K562 (cell line): ENCODE results near the gene EN2. TPM values are rescaled to one million over a fixed set of nuclear protein-coding genes. Genes with fewer than 3 reads are reported as not detected.

Source experiments
- ATAC-seq: fragments of 200-7000 bp; cut with Tn5 transposase; 3 replicates; pipeline ENCODE4 v1.9.1; 2020; ENCODE audit warnings: moderate library complexity
- BruUV-seq: library from RNA; stranded (reverse); fragments of 400-500 nt; replicated peaks from 2 replicates; lab custom pipeline; 2021; lab: Mats Ljungman, UMichigan
- CTCF ChIA-PET: fragments of 300-600 bp; formaldehyde crosslinking; extraction: SDS; loops from one replicate; lab custom pipeline; 2021; ENCODE audit warnings: low intra/inter-chr PET ratio; lab: Yijun Ruan, JAX
- POLR2A ChIA-PET: fragments of 300-600, 350-650 bp; sonication (Branson Sonifier 250); formaldehyde crosslinking; extraction: SDS; loops from one replicate; lab custom pipeline; 2021; ENCODE audit warnings: antibody characterized with exemption, inconsistent platforms; lab: Yijun Ruan, JAX
- DNase-seq, 4 experiments: peaks; one replicate each; pipeline versions ENCODE4 v3.0.0 to v3.0.0-alpha.2; 2011 to 2018; ENCODE audit warnings: low spot score in 3 of 4, mixed read lengths in 3 of 4; ENCODE audit errors: extremely low read depth in 1 of 4
- FAIRE-seq: peaks from 2 replicates; lab custom pipeline; 2011; peaks lifted over from hg19 to GRCh38; lab: Jason Lieb, UNC
- H2AFZ ChIP-seq: 2 replicates; pipeline ENCODE4 v1.6.0; 2011; ENCODE audit warnings: low read depth, low read length, control low read depth, inconsistent platforms
- H3K27ac ChIP-seq: fragments of 200-600 bp; 3 replicates; pipeline ENCODE4 v1.8.0; 2011; ENCODE audit warnings: low read depth, mild to moderate bottlenecking, control low read depth, inconsistent platforms, low read length, moderate library complexity, mixed read lengths; ENCODE audit errors: extremely low read depth
- H3K27me3 ChIP-seq, 2 experiments: fragments of 300-600 bp in 1 of 2; 2 replicates in 1 of 2; 3 replicates in 1 of 2; pipeline versions ENCODE4 v1.6.0 to v1.8.0; 2011; ENCODE audit warnings: inconsistent platforms in 2 of 2, low read length in 2 of 2, mild to moderate bottlenecking in 1 of 2, mixed read lengths in 1 of 2, moderate library complexity in 1 of 2; ENCODE audit not compliant: control insufficient read depth in 2 of 2, insufficient read depth in 2 of 2
- H3K36me3 ChIP-seq: fragments of 300-600 bp; 3 replicates; pipeline ENCODE4 v1.8.0; 2011; ENCODE audit warnings: mild to moderate bottlenecking, low read length, inconsistent platforms; ENCODE audit not compliant: control insufficient read depth, insufficient read depth
- H3K4me1 ChIP-seq, 2 experiments: fragments of 200-600 bp in 1 of 2; replicated peaks in 1 of 2; 2 replicates in 1 of 2; 3 replicates in 1 of 2; pipeline versions ENCODE4 v1.5.1 to v1.8.0; 2011; ENCODE audit warnings: inconsistent platforms in 2 of 2, low read length in 2 of 2, mild to moderate bottlenecking in 1 of 2, mixed read lengths in 1 of 2, moderate library complexity in 1 of 2; ENCODE audit not compliant: control insufficient read depth in 2 of 2, insufficient read depth in 2 of 2
- H3K4me2 ChIP-seq: 2 replicates; pipeline ENCODE4 v1.6.1; 2011; ENCODE audit warnings: low read length, control low read depth, inconsistent platforms, mixed read lengths; ENCODE audit not compliant: insufficient read depth
- H3K4me3 ChIP-seq: fragments of 200-600 bp; sonication (generic), shearing (Covaris generic); 2 replicates; pipeline ENCODE4 v1.5.1; 2016; ENCODE audit warnings: control low read depth, inconsistent platforms
- H3K79me2 ChIP-seq: fragments of 200-600 bp; 3 replicates; pipeline ENCODE4 v1.8.0; 2011; ENCODE audit warnings: low read length, inconsistent platforms; ENCODE audit not compliant: control insufficient read depth, insufficient read depth
- H3K9ac ChIP-seq, 2 experiments: 2 replicates each; pipeline versions ENCODE4 v1.6.0 to v1.6.1; 2011; ENCODE audit warnings: low read depth in 2 of 2, low read length in 2 of 2, control low read depth in 1 of 2, inconsistent platforms in 1 of 2, mild to moderate bottlenecking in 1 of 2, mixed read lengths in 1 of 2; ENCODE audit not compliant: insufficient read depth in 1 of 2
- H3K9me1 ChIP-seq: one replicate; pipeline ENCODE4 v1.6.0; 2011; ENCODE audit warnings: inconsistent platforms, mild to moderate bottlenecking, low read length, moderate library complexity; ENCODE audit not compliant: control insufficient read depth, insufficient read depth
- H3K9me3 ChIP-seq: replicated peaks from 2 replicates; pipeline ENCODE4 v1.5.1; 2011; ENCODE audit warnings: low read depth, low read length, inconsistent platforms; ENCODE audit not compliant: control insufficient read depth, insufficient read depth
- H4K20me1 ChIP-seq: replicated peaks from 2 replicates; pipeline ENCODE4 v1.6.1; 2011; ENCODE audit warnings: low read length, inconsistent platforms, mixed read lengths; ENCODE audit not compliant: control insufficient read depth, insufficient read depth
- ESRRB ChIP-seq: fragments of 250-450 bp; sonication (Bioruptor Pico); IDR thresholded peaks from 2 replicates; pipeline ENCODE4 v1.5.0; 2020; ENCODE audit warnings: mild to moderate bottlenecking, moderate library complexity, borderline replicate concordance
- FOS ChIP-seq: IDR thresholded peaks from 3 replicates; pipeline ENCODE4 v1.6.1; 2011; ENCODE audit not compliant: insufficient read length; ENCODE audit errors: extremely low read depth
- GABPB1 ChIP-seq: sonication (generic); formaldehyde crosslinking; IDR thresholded peaks from 2 replicates; pipeline ENCODE4 v1.8.0; 2022; ENCODE audit warnings: mild to moderate bottlenecking, missing genetic modification reagents
- HMGXB4 ChIP-seq: sonication (generic); formaldehyde crosslinking; IDR thresholded peaks from 2 replicates; pipeline ENCODE4 v1.8.1; 2023; ENCODE audit warnings: mild to moderate bottlenecking, missing genetic modification reagents
- KAT2B ChIP-seq: IDR thresholded peaks from one replicate; pipeline ENCODE4 v1.6.1; 2012; ENCODE audit warnings: low read depth, mild to moderate bottlenecking, control low read depth, inconsistent platforms, low read length, moderate library complexity
- KLF10 ChIP-seq: fragments of 250-450 bp; sonication (Bioruptor Pico); IDR thresholded peaks from 2 replicates; pipeline ENCODE4 v1.6.1; 2021; ENCODE audit warnings: matching md5 sums
- NFE2L1 ChIP-seq: fragments of 450-650 bp; IDR thresholded peaks from 2 replicates; pipeline ENCODE4 v1.6.1; 2016; ENCODE audit warnings: missing genetic modification characterization, low read depth, mild to moderate bottlenecking, missing compliant biosample characterization, moderate library complexity, borderline replicate concordance
- RFX7 ChIP-seq: fragments of 250-450 bp; sonication (Bioruptor Pico); IDR thresholded peaks from 2 replicates; pipeline ENCODE4 v1.5.1; 2021; ENCODE audit warnings: mild to moderate bottlenecking
- TCF3 ChIP-seq: sonication (generic); formaldehyde crosslinking; IDR thresholded peaks from 2 replicates; pipeline ENCODE4 v1.4.0; 2020; ENCODE audit warnings: mild to moderate bottlenecking, missing genetic modification reagents
- TEAD2 ChIP-seq: fragments of 450-650 bp; IDR thresholded peaks from 2 replicates; pipeline ENCODE4 v1.6.1; 2016; ENCODE audit warnings: missing genetic modification characterization, control low read depth, missing compliant biosample characterization
- ZFP30 ChIP-seq: fragments of 250-450 bp; sonication (Bioruptor Pico); IDR thresholded peaks from 2 replicates; pipeline ENCODE4 v1.8.0; 2022; ENCODE audit warnings: moderate library complexity, mild to moderate bottlenecking, inconsistent platforms, borderline replicate concordance
- ZNF407 ChIP-seq: fragments of 450-650 bp; IDR thresholded peaks from 2 replicates; pipeline ENCODE4 v1.6.1; 2016; ENCODE audit warnings: low read depth
- ZNF77 ChIP-seq: fragments of 250-450 bp; sonication (Bioruptor Pico); IDR thresholded peaks from 2 replicates; pipeline ENCODE4 v1.5.0; 2020
- WGBS: fragments of 100-300 bp; shearing (Covaris generic); methylation state at CpG from one replicate; pipeline ENCODE4 v1.1.6; 2016; ENCODE audit warnings: low coverage, mixed read lengths; ENCODE audit not compliant: insufficient coverage; ENCODE audit errors: missing lambda C conversion rate; 5-methylcytosine and 5-hydroxymethylcytosine counted together
- in situ Hi-C: fragments of 300-500 bp; cut with MboI; formaldehyde crosslinking; loops from 4 replicates; pipeline ENCODE4 v1.15.0; 2018; ENCODE audit warnings: inconsistent platforms, mixed read lengths
- intact Hi-C: fragments of 100-400 bp; cut with micrococcal nuclease; formaldehyde crosslinking; loops from 2 replicates; pipeline ENCODE4 v1.14.2; 2022
- polyA plus RNA-seq, 8 experiments: library from polyadenylated mRNA; depleted of rRNA in 4 of 8; stranded (reverse) in 5 of 8; unstranded in 3 of 8; fragments of >200 nt; fragmentation: Nextera tagmentation in 2 of 8; fragmentation: Illumina TruSeq in 1 of 8; extraction: Ambion mirVana in 2 of 8; extraction: Trizol in 1 of 8; gene quantifications; 2 replicates each; pipeline versions ENCODE4 v1.2.1 to v1.2.3, GENCODE V29; 2011 to 2014; ENCODE audit warnings: inconsistent platforms in 1 of 8, missing spikeins in 1 of 8
- total RNA-seq, 7 experiments: library from RNA; depleted of rRNA in 6 of 7; stranded (reverse); fragments of >200 nt in 6 of 7; fragmentation: Illumina TruSeq in 2 of 7; extraction: Trizol in 2 of 7; gene quantifications; 2 replicates each; pipeline versions ENCODE4 v1.2.1 to v1.2.3, GENCODE V29; 2011 to 2021; ENCODE audit warnings: low replicate concordance in 1 of 7

EN2 gene
- total and polyA plus RNA-seq, 9 of the 15 experiments (the other 6 are each of a cell fraction or from before 2014, with no cell fraction given) = 0.04 TPM; not detected in 7

- Histone ChIP-seq H3K9me3 (no peaks in the 10 kb centered on the region), H3K9me1 (no peaks in the 10 kb centered on the region), H3K27ac (no peak overlapping the region), H3K36me3 (no peaks in the 10 kb centered on the region), H2AFZ (no peak overlapping the region), H3K4me2 (no peak overlapping the region), H3K79me2 (no peaks in the 10 kb centered on the region), H3K9ac (no peak overlapping the region), H3K4me1 (peaks cover 0 to 29% of the 10 kb centered on the region in 2 experiments; a peak in 2 of 5 replicates), H3K27me3 (peaks cover 81 to 82% of the 10 kb centered on the region in 2 experiments), H4K20me1 (peaks cover 16% of the 10 kb centered on the region), H3K4me3 (no peak overlapping the region)
- in situ Hi-C loops = no loop called here
- intact Hi-C loops = no loop called here
- ChIA-PET POLR2A (interaction anchor here (0.6 kb wide), 1 partner anchor 70 kb away, joined by 5 read pairs; no protein-coding TSS in a partner anchor), CTCF (no interaction called here)
- WGBS = 7% methylated on average over 50 of the region's 52 CpGs
- ATAC-seq (no peak), DNase-seq (no peak), FAIRE-seq (no peak)
- BruUV-seq = no TSS peak
- TF ChIP-seq ZFP30 (CRISPR knock-in tag) (no peak), ESRRB (CRISPR knock-in tag) (no peak), RFX7 (CRISPR knock-in tag) (no peak), ZNF407 (no peak), FOS (no peak), GABPB1 (CRISPR knock-in tag) (no peak), TCF3 (CRISPR knock-in tag) (no peak), KLF10 (CRISPR knock-in tag) (no peak), ZNF77 (CRISPR knock-in tag) (no peak), TEAD2 (tag) (no peak), NFE2L1 (tag) (no peak), KAT2B (no peak), HMGXB4 (no peak)
Observed at GRCh38 chr7:155449869-155450557, 7.9 kb upstream of the EN2 start.
